B cell (primary cell): ENCODE data around the gene RPL36. TPM values are rescaled to one million over a fixed set of nuclear protein-coding genes. Genes with fewer than 3 reads are reported as not detected.

Experiments used
- ATAC-seq: fragments of 200-7000 bp; cut with Tn5 transposase; one replicate; pipeline ENCODE4 v1.10.0; 2021; ENCODE audit warnings: low read depth, mild to moderate bottlenecking, moderate number of reproducible peaks, moderate library complexity
- CTCF ChIA-PET: fragments of 350-600 bp; sonication (Branson Sonifier 250); formaldehyde crosslinking; loops from one replicate; lab custom pipeline; 2021; ENCODE audit warnings: antibody characterized with exemption, inconsistent platforms; lab: Charles Lee
- POLR2A ChIA-PET: fragments of 350-600 bp; sonication (Branson Sonifier 250); formaldehyde crosslinking; loops from one replicate; lab custom pipeline; 2021; ENCODE audit warnings: antibody characterized with exemption; lab: Charles Lee
- DNase-seq: peaks from one replicate; pipeline ENCODE4 v3.0.0; 2013
- H2AFZ ChIP-seq: 2 replicates; pipeline ENCODE4 v1.6.1; 2012; ENCODE audit warnings: mild to moderate bottlenecking, low read depth, low read length; ENCODE audit not compliant: insufficient read depth, poor library complexity, severe bottlenecking
- H3K27ac ChIP-seq, 2 donors: 1 replicate in 1 of 2; 2 replicates in 1 of 2; pipeline ENCODE4 v1.5.1; 2012 to 2013; ENCODE audit warnings: low read length in 2 of 2, mild to moderate bottlenecking in 2 of 2, moderate library complexity in 1 of 2
- H3K27me3 ChIP-seq, 4 experiments: fragments of 200-600 bp in 1 of 4; sonication (generic) in 1 of 4; replicated peaks in 1 of 4; 1 replicate in 2 of 4; 2 replicates in 2 of 4; pipeline versions ENCODE4 v1.6.1 to v1.7.0; 2013 to 2016; ENCODE audit warnings: low read length in 3 of 4, mild to moderate bottlenecking in 2 of 4, mixed read lengths in 1 of 4, moderate library complexity in 1 of 4; ENCODE audit not compliant: insufficient read depth in 4 of 4, control insufficient read depth in 3 of 4; ENCODE audit errors: control extremely low read depth in 1 of 4
- H3K36me3 ChIP-seq, 2 experiments: replicated peaks in 1 of 2; 1 replicate in 1 of 2; 2 replicates in 1 of 2; pipeline versions ENCODE4 v1.6.1 to v1.7.1; 2013; ENCODE audit warnings: low read length in 1 of 2; ENCODE audit not compliant: insufficient read depth in 2 of 2, control insufficient read depth in 1 of 2; ENCODE audit errors: control extremely low read depth in 1 of 2, extremely low read depth in 1 of 2
- H3K4me1 ChIP-seq, 2 donors: fragments of 200-600 bp in 1 of 2; sonication (generic) in 1 of 2; 1 replicate in 1 of 2; 2 replicates in 1 of 2; pipeline versions ENCODE4 v1.5.1 to v1.6.1; 2013 to 2017; ENCODE audit warnings: low read length in 2 of 2; ENCODE audit not compliant: control insufficient read depth in 2 of 2, insufficient read depth in 2 of 2
- H3K4me2 ChIP-seq: replicated peaks from 2 replicates; pipeline ENCODE3; 2012; ENCODE audit warnings: mild to moderate bottlenecking, low read depth, low read length; ENCODE audit not compliant: poor library complexity, severe bottlenecking
- H3K4me3 ChIP-seq, 5 experiments: fragments of 200-600 bp in 1 of 5; sonication (generic) in 1 of 5; 1 replicate in 3 of 5; 2 replicates in 2 of 5; pipeline versions ENCODE4 v1.5.1 to v1.7.0; 2011 to 2016; ENCODE audit warnings: low read length in 4 of 5, mild to moderate bottlenecking in 4 of 5, low read depth in 2 of 5, control low read depth in 1 of 5, moderate library complexity in 1 of 5; ENCODE audit not compliant: insufficient read depth in 1 of 5; ENCODE audit errors: control extremely low read depth in 1 of 5, extremely low read depth in 1 of 5
- H3K79me2 ChIP-seq: fragments of 200-600 bp; sonication (generic); one replicate; pipeline ENCODE4 v1.6.0; 2016; ENCODE audit warnings: low read length; ENCODE audit not compliant: control insufficient read depth, insufficient read depth
- H3K9ac ChIP-seq: fragments of 200-600 bp; sonication (generic); 2 replicates; pipeline ENCODE4 v1.6.1; 2017; ENCODE audit warnings: mild to moderate bottlenecking, low read length, moderate library complexity
- H3K9me3 ChIP-seq, 3 donors: one replicate each; pipeline versions ENCODE4 v1.6.1 to v1.7.1; 2013; ENCODE audit warnings: low read length in 2 of 3; ENCODE audit not compliant: control insufficient read depth in 2 of 3, insufficient read depth in 1 of 3; ENCODE audit errors: control extremely low read depth in 1 of 3
- H4K20me1 ChIP-seq: 2 replicates; pipeline ENCODE4 v1.6.0; 2012; ENCODE audit warnings: mild to moderate bottlenecking, low read length; ENCODE audit not compliant: insufficient read depth, control insufficient read depth, poor library complexity, severe bottlenecking
- H3K27ac Mint-ChIP-seq: one replicate; pipeline ENCODE4 v1.8.0; 2021; ENCODE audit warnings: mixed read lengths
- H3K27me3 Mint-ChIP-seq: one replicate; pipeline ENCODE4 v1.8.0; 2021; ENCODE audit warnings: mixed read lengths
- H3K4me1 Mint-ChIP-seq: one replicate; pipeline ENCODE4 v1.8.0; 2021; ENCODE audit warnings: mixed read lengths
- H3K4me3 Mint-ChIP-seq: one replicate; pipeline ENCODE4 v1.8.0; 2021; ENCODE audit warnings: mixed read lengths
- H3K9me3 Mint-ChIP-seq: one replicate; pipeline ENCODE4 v1.8.0; 2022; ENCODE audit warnings: mixed read lengths; ENCODE audit not compliant: insufficient read depth
- CTCF ChIP-seq: fragments of 200-600 bp; IDR thresholded peaks from one replicate; pipeline ENCODE4 v1.8.0; 2022; ENCODE audit warnings: antibody characterized with exemption, mild to moderate bottlenecking
- EZH2 ChIP-seq: IDR thresholded peaks from 2 replicates; pipeline ENCODE4 v1.6.1; 2012; ENCODE audit warnings: borderline replicate concordance, low read depth, mild to moderate bottlenecking, moderate library complexity, low read length; ENCODE audit not compliant: insufficient read depth, poor library complexity, severe bottlenecking
- whole genome bisulfite sequencing: methylation state at CpG from one replicate; pipeline ENCODE4 v1.1.5; 2013; ENCODE audit warnings: missing lambda C conversion rate; ENCODE audit not compliant: insufficient coverage; 5-methylcytosine and 5-hydroxymethylcytosine counted together
- intact Hi-C: fragments of 100-400 bp; cut with micrococcal nuclease; formaldehyde crosslinking; loops from one replicate; pipeline ENCODE4 v1.10.0; 2022
- polyA plus RNA-seq: library from polyadenylated mRNA; depleted of rRNA; stranded (reverse); fragments of >200 nt; gene quantifications from 2 replicates; pipeline ENCODE4 v1.2.3, GENCODE V29; 2012
- total RNA-seq, 2 donors: library from RNA; stranded (reverse); fragments of 120-200 nt in 1 of 2; gene quantifications; 1 replicate in 1 of 2; 2 replicates in 1 of 2; pipeline versions ENCODE4 v1.2.3 to v1.2.4, GENCODE V29; 2013 to 2022

The RPL36 gene
- total and polyA plus RNA-seq, 2 donors (not counting 1 experiment from before 2014, with no cell fraction given) = 899 to 983 TPM

DNA sequence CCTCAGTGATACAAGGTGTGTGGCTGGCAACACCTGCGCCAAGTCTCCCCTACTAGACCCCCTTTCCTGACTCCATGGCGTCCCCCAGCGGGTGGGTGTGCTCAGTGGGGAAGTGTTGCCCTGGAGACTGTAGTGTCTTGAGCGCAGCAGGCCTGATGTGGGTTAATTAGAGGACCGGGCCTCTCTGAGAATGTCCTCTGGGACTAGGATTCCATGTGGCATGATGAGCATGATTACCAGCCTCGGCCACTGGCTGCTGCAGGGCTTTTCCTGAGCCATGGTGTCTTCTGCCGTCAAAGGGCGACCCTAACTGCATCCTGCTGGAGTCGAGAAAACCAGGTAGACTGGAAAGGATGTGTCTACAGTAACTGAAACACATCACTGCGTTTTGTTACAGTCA is 37.8 kb upstream of the RPL36 start:
- Histone ChIP-seq H3K4me3 (no peak overlapping the region), H3K9ac (no peak overlapping the region), H4K20me1 (peaks cover 38% of the 10 kb centered on the region), H2AFZ (no peak overlapping the region), H3K27ac (no peak overlapping the region), H3K27me3 (no peaks in the 10 kb centered on the region), H3K9me3 (no peaks in the 10 kb centered on the region), H3K79me2 (peaks cover 65% of the 10 kb centered on the region), H3K36me3 (peaks cover 9 to 87% of the 10 kb centered on the region in 2 experiments), H3K4me2 (no peak overlapping the region), H3K4me1 (no peaks in the 10 kb centered on the region)
- 96% methylated on average over 7 of the region's 10 CpGs for WGBS
- Mint-ChIP-seq H3K4me1 (no peaks in the 10 kb centered on the region), H3K27ac (no peak overlapping the region), H3K9me3 (no peaks in the 10 kb centered on the region), H3K27me3 (no peaks in the 10 kb centered on the region), H3K4me3 (no peak overlapping the region)
- ChIA-PET POLR2A (no interaction called here), CTCF (no interaction called here)
- intact Hi-C loops = no loop called here
- DNase-seq = no peak
- TF ChIP-seq EZH2 = no peak
- TF ChIP-seq CTCF = no peak
- no peak for ATAC-seq

DNA sequence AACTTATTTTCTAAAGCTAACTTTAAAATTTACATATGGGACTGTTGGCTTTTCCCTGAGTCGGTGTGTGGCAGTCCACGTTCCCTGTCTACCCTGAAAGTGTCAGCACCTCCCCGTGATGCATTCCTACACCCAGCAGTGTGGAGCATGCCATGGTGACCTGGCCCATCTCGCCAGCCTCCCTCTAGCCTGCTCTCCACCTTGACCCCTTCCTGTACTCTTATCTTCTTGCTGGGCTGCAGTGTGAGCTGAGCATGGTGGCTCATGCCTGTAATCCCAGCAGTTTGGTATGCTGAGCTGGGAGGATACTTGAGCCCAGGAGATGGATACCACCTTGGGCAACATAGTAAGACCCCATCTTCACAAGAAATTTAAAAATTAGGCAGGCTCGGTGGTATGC is 35.2 kb upstream of the RPL36 start:
- Histone ChIP-seq H3K79me2 (peaks cover 59% of the 10 kb centered on the region), H3K4me2 (no peak overlapping the region), H3K4me3 (no peak overlapping the region), H3K36me3 (peaks cover 9 to 87% of the 10 kb centered on the region in 2 experiments), H4K20me1 (peaks cover 35% of the 10 kb centered on the region), H3K27me3 (no peaks in the 10 kb centered on the region), H3K9ac (no peak overlapping the region), H3K9me3 (no peaks in the 10 kb centered on the region), H2AFZ (no peak overlapping the region), H3K27ac (no peak overlapping the region), H3K4me1 (no peaks in the 10 kb centered on the region)
- Mint-ChIP-seq H3K4me3 (no peak overlapping the region), H3K27ac (no peak overlapping the region), H3K9me3 (no peaks in the 10 kb centered on the region), H3K27me3 (no peaks in the 10 kb centered on the region), H3K4me1 (no peaks in the 10 kb centered on the region)
- intact Hi-C loops = no loop called here
- CTCF ChIA-PET = interaction anchor here (0.6 kb wide), 1 partner anchor 626 kb away, joined by 3 read pairs; no protein-coding TSS in a partner anchor
- ATAC-seq (no peak), DNase-seq (no peak)
- 100% methylated on average over 4 of the region's 5 CpGs for WGBS
- POLR2A ChIA-PET = no interaction called here
- TF ChIP-seq CTCF (no peak), EZH2 (no peak)
